SU-DHL-6 (cell line): ENCODE results near the gene CCDC170.

Experiments
- EZH2phosphoT487 ChIP-seq: fragments of 200-600 bp; sonication (generic), shearing (Covaris generic); conservative IDR thresholded peaks from 2 replicates; pipeline ENCODE4 v1.6.1; 2018; ENCODE audit warnings: mild to moderate bottlenecking, antibody characterized with exemption, low read length, moderate library complexity, mixed read lengths
- TF ChIP-seq, protein P1 (sequence below): fragments of 200-600 bp; sonication (generic); IDR thresholded peaks from one replicate; pipeline ENCODE4 v1.5.1; 2017; ENCODE audit warnings: antibody characterized with exemption, mild to moderate bottlenecking, low read length, moderate library complexity; ENCODE audit not compliant: insufficient read depth, poor library complexity, severe bottlenecking

DNA sequence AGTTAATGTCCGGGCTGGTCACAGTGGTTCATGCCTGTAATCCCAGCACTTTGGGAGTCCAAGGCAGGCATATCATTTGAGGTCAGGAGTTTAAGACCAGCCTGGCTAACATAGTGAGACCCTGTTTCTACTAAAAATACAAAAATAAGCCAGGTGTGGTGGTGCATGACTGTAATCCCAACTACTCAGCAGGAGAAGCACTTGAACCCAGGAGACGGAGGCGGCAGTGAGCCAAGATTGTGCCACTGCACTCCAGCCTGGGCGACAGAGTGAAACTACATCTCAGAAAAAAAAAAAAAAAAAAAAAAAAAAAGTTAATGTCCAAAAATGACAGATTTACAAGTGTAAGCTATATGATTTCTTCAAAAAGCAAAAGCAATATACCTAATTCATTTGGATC lies 124.9 kb downstream of the CCDC170 start:
- TF ChIP-seq, protein P1, sequence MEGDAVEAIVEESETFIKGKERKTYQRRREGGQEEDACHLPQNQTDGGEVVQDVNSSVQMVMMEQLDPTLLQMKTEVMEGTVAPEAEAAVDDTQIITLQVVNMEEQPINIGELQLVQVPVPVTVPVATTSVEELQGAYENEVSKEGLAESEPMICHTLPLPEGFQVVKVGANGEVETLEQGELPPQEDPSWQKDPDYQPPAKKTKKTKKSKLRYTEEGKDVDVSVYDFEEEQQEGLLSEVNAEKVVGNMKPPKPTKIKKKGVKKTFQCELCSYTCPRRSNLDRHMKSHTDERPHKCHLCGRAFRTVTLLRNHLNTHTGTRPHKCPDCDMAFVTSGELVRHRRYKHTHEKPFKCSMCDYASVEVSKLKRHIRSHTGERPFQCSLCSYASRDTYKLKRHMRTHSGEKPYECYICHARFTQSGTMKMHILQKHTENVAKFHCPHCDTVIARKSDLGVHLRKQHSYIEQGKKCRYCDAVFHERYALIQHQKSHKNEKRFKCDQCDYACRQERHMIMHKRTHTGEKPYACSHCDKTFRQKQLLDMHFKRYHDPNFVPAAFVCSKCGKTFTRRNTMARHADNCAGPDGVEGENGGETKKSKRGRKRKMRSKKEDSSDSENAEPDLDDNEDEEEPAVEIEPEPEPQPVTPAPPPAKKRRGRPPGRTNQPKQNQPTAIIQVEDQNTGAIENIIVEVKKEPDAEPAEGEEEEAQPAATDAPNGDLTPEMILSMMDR = no peak
- TF ChIP-seq EZH2phosphoT487 = no peak
